ENCODE measurements around the gene CD1C. TPM values are rescaled to one million over a fixed set of nuclear protein-coding genes. Genes with fewer than 3 reads are reported as not detected.
"Not testable (repeated sequence)": the region's sequence is repeated elsewhere in the genome, so short reads cannot be mapped to it uniquely, and the experiment has no call there.

The CD1C gene
- not detected in 2 replicates for total RNA-seq
- not detected for polyA plus RNA-seq (2012)

DNA sequence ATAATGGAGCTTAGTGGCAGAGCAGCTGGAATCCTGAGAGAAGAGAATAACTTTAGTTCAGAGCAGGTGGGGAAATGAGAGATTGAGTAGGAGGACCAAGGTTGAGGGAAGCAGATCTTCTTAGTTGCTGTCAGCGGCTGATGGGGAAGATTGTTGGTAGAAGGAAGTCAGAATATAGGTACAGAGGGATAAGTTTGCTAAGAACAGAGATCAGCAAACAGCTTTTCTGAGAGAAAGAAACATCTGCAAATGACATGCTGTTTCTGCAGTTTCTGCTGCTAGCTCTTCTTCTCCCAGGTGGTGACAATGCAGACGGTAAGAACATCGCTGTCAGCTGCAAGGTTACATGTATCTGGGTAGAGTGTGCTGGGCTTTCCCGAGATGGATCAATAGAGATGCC is at the start of gene CD1C:
Gene CD1C (plus strand): TSS at position 113 of the 400 bp plus-strand sequence. CDS start 142 bp downstream, at position 255.
- no peak for DNase-seq (ENCODE audit: low read depth)

DNA sequence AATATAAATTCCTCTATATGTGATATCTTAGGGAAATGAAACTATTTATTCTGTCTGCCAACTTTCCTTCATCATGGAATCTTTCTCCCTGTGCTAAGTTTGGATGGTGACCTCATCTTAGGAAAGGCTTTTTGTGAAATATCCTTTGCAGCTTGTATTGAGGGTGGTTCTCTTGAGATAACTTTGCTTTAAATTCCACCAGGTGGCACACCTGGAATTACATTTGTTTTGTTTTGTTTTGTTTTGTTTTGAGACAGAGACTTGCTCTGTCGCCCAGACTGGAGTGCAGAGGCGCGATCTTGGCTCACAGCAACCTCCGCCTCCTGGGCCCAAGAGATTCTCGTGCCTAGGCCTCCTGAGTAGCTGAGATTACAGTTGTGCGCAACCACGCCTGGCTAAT is 43.1 kb upstream of the CD1C start:
- DNase-seq (ENCODE audit: low read depth): no peak

DNA sequence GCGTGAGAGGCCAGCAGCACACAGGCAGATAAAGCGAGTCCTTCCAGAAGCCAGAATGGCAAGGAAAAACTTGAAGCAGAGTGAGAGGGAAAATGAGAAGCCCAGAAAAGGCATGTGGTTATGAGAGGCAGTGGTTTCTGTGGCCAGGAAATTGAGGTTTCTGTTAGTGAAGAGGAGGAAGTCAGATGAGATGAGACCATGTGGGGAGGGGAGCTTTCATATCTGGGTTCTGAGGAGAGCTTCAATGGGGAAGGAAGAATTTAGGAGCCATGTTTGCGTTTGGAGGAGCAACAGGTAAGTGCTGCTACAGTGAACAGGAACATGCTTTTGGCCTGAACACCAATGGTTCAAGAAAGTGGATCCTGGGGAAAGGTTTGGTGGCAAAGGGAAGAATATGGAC is 41.6 kb upstream of the CD1C start:
- DNase-seq (ENCODE audit: low read depth): peak; percentile 1

DNA sequence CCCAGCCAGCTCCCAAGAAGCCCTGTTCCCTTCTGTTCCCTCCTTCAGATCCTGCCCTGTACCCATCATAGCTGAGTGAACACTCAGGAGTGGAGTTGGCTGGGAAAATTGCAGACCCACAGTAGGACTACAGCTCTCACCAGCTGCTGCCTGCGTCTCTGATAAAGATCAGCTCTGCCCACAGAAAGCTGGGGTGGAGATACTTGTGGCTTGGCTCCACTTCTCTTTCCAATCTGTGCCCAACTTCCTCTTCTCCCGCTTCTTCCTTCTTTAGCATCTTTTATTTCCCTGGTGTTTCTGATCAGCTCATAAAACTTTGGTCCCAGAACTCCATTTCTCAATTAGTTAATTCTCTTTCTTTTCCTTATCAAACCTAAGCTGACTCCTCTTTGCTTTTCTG is 41.0 kb upstream of the CD1C start:
- DNase-seq (ENCODE audit: low read depth): no peak

DNA sequence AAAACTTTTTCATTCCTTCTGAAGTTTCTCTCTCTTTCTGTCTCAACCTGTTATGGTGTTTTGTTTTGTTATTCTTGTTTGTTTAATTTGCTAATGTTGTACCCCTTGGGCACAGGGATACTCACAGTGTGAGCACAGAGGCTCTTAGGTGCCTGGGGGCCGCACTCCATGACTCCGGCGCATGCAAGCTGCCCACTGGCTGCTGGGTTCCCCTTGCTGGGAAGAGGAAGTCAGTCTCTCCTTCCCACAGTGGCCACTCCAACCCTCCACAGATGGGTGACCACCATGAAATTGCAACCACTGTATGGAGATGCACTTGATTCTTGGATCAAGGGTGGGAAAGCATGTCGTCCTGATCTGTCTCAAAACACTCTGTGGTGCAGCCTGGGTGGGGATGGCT is 40.1 kb upstream of the CD1C start:
- no peak for DNase-seq (ENCODE audit: low read depth)

DNA sequence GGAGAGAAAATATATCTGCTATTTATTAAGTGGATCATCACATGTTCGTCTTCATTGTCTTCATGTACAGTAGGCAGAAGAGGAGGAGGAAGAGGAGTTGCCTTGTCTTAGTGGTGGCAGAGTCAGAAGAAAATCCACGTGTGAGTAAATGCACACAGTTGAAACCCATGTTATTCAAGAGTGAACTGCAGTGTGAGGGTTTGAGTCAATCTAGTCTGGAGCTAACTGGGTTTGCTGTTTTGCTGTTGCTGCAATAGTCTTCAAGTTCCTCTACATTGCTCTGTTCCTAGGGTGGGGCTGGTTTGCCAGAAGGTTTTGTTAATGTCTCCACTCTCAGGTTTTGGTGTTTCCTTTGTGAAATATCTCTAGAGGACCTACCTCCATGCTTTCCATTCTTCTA is 38.6 kb upstream of the CD1C start:
- DNase-seq (ENCODE audit: low read depth): no peak

DNA sequence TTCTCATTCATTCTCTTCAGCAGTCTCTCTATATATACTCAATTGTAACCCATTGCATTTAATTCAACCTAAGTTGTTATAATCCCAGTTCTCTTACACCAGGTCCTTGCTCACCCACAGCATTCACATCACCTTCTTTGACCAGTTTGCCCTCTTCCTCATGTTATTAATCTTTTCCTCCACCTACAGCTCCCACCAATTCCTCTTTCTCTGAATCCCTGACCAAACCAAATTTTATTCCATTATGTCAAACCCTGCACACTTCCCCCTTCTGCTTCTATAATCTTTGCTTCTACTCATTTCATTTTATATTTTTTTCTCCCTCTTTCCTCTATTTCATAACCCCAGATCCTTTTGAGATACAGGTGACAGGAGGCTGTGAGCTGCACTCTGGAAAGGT is 34.1 kb upstream of the CD1C start:
- DNase-seq (ENCODE audit: low read depth): no peak

DNA sequence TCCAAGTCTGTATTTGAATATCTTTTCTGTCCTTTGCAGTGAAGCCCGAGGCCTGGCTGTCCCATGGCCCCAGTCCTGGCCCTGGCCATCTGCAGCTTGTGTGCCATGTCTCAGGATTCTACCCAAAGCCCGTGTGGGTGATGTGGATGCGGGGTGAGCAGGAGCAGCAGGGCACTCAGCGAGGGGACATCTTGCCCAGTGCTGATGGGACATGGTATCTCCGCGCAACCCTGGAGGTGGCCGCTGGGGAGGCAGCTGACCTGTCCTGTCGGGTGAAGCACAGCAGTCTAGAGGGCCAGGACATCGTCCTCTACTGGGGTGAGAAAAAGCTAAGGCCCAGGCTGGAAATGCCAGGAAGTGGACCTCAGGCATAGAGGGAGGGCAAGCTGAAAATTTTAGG is 33.0 kb upstream of the CD1C start:
- DNase-seq (ENCODE audit: low read depth): not testable (repeated sequence)

DNA sequence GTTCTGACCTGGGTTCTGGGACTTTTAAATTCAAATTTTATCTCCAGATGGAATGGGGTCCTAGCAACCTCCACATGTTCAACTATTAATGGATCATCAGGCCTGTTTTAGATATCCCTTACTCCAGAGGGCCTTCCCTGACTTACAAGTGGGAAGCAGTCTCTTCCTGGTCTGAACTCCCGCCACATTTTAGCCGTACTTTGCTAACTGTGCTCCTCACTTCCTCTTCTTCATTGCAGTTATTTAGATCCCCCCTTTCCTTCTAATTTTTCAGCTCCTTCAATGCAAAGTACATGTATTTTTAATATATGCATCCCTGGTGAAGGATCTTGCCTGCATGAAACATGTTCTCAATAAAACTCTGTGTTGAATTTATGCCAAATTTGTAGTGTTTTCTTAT is 31.8 kb upstream of the CD1C start:
- DNase-seq (ENCODE audit: low read depth): no peak

DNA sequence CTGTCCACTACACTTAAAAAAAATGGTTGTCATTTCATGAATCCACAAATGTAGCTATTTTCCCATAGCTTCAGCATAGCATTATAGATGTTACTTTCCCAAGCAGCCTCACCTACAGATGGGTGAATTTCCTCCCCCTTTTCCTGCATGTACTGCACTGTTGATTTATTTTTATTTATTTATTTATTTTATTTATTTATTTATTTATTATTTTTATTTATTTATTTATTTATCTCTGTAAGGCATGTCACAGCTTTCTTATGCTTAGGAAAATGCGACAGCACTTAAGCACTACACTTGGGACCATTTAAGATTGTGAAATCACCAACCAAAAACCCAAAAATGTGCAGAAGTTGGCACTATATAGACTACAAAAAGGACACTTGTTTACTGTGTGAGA is 30.6 kb upstream of the CD1C start:
- no peak for DNase-seq (ENCODE audit: low read depth)

DNA sequence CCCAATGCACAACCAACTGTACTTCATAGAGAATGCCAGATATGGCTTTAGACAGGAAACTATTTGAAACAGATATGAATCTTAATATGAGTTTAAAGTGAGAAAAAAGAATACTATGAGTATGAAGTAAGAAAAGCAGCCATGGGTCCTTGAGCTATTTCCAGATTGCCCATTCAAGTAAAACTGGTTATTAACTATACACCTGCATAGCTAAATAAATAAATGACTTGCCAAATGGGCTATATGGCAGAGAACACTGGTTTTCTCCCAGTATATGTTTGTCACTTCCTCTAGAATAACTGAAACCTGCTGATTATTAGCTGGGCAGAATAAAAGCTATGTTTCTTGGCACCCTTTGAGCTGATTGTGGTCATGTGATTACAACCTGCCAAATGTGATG is 17.0 kb upstream of the CD1C start:
- no peak for DNase-seq (ENCODE audit: low read depth)

DNA sequence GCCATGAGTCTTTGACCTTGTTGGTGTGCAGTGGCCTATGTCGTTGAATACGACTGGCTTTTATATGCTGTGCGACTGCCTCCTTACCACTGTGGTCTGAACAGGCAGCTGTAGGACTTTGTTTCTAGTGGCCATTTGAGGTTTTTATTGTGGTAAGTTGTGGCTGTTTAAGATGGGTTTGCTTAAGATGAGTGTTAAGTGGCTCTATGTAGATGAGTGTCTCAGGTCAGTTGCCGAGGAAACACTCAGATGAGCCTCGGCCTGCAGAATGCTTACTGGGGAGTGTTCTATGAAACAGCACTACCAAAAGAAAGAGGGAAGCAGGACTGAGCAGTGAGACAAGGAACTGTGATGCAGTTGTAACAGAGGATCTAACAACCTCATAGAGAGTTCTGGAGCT is 14.9 kb upstream of the CD1C start:
- no peak for DNase-seq (ENCODE audit: low read depth)

DNA sequence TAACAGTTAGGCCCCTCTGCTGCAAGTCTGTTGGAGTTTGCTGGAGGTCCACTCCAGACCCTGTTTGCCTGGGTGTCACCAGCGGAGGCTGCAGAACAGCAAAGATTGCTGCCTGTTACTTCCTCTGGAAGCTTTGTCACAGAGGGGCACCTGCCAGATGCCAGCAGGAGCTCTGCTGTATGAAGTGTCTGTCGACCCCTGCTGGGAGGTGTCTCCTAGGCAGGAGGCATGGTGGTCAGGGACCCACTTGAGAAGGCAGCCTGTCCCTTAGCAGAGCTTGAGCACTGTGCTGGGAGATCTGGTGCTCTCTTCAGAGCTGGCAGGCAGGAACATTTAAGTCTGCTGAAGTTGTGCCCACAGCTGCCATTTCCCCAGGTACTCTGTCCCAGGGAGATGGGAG is 7.3 kb upstream of the CD1C start:
- DNase-seq (ENCODE audit: low read depth): not testable (repeated sequence)

DNA sequence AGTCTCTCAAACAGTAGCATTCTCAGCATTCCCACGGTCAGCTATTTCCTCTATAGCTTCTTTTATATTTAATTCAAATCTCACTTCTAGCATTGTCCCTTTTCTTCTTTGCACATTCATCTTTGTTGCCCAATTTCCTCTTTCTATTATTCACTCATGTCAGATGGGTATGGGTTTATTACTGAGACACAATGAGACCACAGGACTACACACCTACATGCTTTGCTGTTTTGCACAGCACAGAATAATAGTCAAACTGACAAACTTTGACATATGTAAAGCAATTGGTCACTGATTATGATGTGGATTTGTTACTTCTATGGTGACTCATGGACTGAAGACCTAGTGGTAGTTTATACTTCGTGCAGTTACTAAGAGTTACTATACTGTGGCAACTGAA is 5.8 kb upstream of the CD1C start:
- no peak for DNase-seq (ENCODE audit: low read depth)

DNA sequence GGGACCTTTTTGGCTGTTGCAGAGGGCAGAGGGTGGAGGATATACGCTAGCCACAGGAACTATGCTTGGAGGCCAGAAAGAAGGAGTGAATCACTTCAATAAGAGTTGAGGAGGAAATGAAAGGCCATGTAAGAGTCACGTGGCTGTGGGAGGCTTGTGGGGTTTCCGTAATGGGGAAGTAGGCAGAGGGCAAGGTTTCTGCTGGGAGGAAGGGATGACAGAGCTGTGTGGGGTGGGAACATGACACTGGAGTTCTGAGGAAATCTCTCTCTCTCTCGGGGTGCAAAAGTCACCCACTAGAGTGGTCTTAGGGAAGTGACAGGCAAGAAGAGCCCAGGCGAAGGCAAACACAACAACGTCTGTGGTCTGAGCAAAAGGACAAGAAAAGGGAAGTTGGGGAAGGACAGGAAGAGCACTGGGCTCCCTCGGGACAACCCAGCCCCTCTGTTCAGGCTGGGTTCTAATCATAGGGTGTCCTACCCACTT is 3.9 kb upstream of the CD1C start:
- DNase-seq (ENCODE audit: low read depth): no peak

DNA sequence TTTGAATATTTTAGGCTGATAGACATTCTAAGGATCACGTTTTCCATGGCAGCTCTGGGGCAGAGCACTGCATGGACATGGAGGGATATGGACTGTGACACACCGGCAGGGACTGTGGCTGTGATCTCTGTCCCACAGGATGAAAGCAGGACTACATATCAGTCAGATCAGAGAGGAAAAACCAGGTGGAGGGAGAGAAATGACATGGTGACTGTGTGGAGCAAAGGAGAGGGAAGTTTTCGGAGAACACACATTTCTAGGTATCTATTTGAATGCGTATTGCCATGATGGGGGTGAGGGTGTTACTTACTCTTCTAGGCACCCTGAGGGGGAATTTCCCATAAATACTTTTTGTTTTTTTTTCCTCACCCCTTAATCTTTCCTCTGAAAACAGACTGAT is 3.2 kb upstream of the CD1C start:
- no peak for DNase-seq (ENCODE audit: low read depth)

DNA sequence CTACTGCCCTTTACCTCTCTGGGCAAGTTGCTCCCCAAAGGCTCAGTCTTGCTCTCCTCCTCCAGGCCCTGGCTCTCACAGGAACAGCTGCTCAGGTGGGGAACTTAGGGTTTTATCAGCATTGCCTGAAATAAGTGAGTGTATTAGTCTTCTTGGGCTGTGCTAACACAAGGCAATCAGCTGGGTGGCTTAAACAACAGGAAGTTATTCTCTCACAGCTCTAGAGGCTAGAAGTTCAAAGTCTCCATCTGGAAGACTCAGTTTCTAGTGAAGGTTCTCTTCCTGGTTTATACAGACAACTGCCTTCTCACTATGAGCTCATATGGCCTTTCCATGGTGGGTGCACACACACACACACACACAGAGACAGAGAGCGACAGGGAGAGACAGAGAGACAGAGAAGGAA is 2.8 kb upstream of the CD1C start:
- no peak for DNase-seq (ENCODE audit: low read depth)

DNA sequence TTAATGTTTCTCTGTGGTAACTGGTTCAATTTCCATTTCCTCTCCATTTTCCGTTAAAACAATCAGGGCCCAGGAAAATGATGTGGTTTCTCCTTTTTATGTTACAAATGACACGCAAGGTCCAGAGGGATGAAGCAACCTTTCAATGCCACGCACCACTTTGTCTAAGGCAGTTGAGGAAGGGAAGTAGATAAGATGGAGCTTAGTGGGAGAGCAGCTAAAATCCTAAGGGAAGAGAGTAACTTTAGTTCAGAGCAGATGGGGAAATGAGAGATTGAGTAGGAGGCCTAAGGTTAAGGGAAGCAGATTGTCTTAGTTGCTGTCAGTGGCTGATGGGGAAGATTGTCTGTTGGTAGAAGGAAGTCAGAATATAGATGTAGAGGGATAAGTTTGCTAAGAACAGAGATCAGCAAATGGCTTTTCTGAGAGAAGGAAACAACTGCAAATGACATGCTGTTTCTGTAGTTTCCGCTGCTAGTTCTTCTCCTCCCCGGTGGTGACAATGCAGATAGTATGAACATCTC is 660 bp downstream of the CD1C start:
- DNase-seq (ENCODE audit: low read depth): no peak

DNA sequence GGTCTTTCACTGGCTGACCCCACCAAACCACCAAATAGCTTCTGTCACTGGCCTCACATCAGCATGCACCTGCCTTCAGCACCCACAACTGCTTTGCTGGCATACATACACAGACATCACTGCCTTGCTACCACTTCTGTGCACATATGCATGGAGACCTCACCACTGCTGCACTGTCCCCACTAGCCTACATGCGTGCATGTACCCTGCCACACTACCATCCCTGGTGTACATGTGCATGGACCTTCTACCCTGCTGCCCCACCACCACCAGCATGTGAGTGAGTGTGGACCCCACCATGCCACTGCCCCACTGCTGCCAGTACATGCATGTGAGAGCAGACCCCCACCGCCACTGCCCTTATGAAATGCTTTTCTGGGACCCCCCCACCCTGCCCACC is 6.1 kb downstream of the CD1C start:
- no peak for DNase-seq (ENCODE audit: low read depth)

DNA sequence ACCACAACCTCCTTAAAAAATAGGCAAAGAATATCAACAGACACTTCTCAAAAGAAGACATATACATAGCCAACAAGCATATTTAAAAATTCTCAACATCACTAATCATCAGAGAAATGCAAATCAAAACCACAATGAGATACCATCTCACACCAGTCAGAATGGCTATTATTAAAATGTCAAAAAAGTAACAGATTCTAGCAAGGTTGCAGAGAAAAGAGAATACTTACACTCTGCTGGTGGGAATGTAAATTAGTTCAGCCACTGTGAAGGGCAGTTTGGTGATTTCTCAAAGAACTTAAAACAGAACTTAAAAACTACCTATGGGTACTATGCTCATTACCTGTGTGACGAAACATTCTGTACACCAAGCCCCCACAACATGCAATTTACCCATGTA is 20.9 kb downstream of the CD1C start:
- DNase-seq (ENCODE audit: low read depth): no peak

DNA sequence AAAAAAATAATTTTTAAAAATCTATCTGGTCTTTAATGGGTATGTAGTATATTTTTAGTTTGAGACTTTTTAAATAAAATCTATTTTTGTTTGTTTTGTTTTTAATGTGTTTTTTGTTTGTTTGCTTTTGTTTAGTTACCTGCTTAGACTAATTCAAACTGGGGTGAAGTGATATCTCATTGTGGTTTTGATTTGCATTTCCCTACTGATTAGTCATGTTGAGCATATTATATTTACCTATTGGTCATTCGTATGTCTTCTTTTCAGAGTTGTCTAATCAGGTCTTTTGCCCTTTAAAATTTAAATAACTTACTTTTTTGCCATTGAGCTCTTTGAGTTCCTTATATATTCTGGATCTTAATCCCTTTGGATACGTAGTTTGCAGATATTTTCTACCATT is 21.3 kb downstream of the CD1C start:
- no peak for DNase-seq (ENCODE audit: low read depth)

DNA sequence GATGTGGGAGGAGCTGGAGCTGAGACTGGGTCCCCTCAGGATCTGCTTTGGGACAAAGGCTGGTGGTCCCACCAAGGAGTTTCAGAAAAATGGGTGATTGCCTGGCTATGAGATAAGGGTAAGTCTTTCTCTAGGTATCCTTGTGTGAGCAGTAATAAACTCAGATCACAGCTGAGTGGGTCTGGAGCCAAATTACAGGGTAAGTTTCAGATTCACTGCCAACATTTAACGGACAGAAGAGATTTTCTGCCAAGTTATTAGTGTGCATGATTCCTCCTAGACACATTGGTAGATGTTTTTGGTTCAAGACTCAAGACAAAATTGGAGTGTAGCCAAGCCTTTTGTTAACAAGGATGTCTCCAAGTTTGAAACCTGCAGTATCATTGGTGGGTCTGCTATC is 34.1 kb downstream of the CD1C start:
- DNase-seq (ENCODE audit: low read depth): no peak

DNA sequence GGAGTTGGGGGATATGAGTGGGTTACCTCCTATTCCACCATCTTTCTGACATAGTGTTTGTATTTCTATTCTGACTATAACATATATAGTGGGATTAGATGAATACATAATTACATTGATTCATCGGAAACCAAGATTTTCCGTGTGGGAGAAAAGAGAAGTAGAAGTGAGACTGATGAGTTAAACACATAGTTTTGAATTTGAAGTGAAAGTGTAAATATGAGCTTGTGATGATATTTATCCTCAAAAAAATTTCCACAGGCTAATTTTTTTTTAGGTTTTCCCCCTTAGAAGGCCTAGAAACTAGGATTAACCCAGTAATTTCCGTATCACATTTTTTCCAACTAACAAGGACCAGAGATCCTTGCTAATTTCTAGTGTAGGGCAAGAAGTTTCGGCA is 34.7 kb downstream of the CD1C start:
- no peak for DNase-seq (ENCODE audit: low read depth)

DNA sequence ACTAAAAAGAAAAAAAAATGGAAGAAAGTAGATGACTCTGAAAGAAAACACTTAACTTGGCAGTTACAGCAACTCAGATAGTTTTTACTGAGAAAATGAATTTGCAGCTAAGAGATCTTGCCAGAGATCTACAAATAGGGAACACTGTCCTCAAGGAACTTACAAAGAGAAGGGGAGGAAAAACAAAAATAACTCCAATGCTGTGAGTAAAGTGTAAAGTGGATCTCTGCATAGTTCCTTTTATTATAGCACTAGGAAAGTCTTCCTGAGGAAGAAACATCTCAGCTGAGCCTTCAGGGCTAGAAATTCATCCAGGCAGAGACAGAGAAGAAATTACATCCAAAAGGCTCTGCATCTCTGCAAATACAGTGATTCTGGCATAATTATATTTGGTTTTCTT is 37.8 kb downstream of the CD1C start:
- no peak for DNase-seq (ENCODE audit: low read depth)

Measured in myocyte (in vitro differentiated cells).